Stomach (tissue), 9 donors: Measurements from ENCODE around the gene TRIP6. TPM values are rescaled to one million over a fixed set of nuclear protein-coding genes. Genes with fewer than 3 reads are reported as not detected.
"Not testable (repeated sequence)": the region's sequence is repeated elsewhere in the genome, so short reads cannot be mapped to it uniquely, and the experiment has no call there.

Experiments
- DNase-seq, 2 donors: peaks; one replicate each; pipeline versions ENCODE4 v3.0.0 to v3.0.0-alpha.2; 2013 to 2019
- H3K27ac ChIP-seq, 5 donors: fragments of 200-600 bp in 4 of 5; sonication (generic) in 4 of 5; one replicate each; pipeline ENCODE4 v1.5.1; 2013 to 2019; ENCODE audit warnings: mild to moderate bottlenecking in 1 of 5, moderate library complexity in 1 of 5
- H3K27me3 ChIP-seq, 3 donors: fragments of 200-600 bp; sonication (generic); one replicate each; pipeline ENCODE4 v1.5.1; 2017 to 2019; ENCODE audit warnings: mixed run types in 1 of 3
- H3K36me3 ChIP-seq, 4 donors: fragments of 200-600 bp; sonication (generic); 1 replicate in 3 of 4; 2 replicates in 1 of 4; pipeline ENCODE4 v1.5.1; 2016 to 2019
- H3K4me1 ChIP-seq, 4 donors: fragments of 200-600 bp; sonication (generic); one replicate each; pipeline ENCODE4 v1.5.1; 2016 to 2019
- H3K4me3 ChIP-seq, 4 donors: fragments of 200-600 bp; sonication (generic) in 3 of 4; one replicate each; pipeline ENCODE4 v1.5.1; 2016 to 2019; ENCODE audit warnings: mild to moderate bottlenecking in 1 of 4
- H3K9me3 ChIP-seq, 4 donors: fragments of 200-600 bp; sonication (generic); one replicate each; pipeline ENCODE4 v1.5.1; 2016 to 2019
- EP300 ChIP-seq: sonication (generic); formaldehyde crosslinking; IDR thresholded peaks from one replicate; pipeline ENCODE4 v1.6.1; 2017; ENCODE audit warnings: antibody characterized with exemption
- POLR2A ChIP-seq, 4 donors: fragments of 450-650 bp; IDR thresholded peaks; one replicate each; pipeline ENCODE4 v1.6.1; 2016; ENCODE audit warnings: antibody characterized with exemption in 4 of 4, control low read depth in 2 of 4, mild to moderate bottlenecking in 1 of 4, moderate library complexity in 1 of 4
- POLR2AphosphoS5 ChIP-seq, 3 donors: sonication (generic); formaldehyde crosslinking; IDR thresholded peaks; one replicate each; pipeline ENCODE4 v1.6.1; 2016; ENCODE audit warnings: antibody characterized with exemption in 3 of 3
- WGBS, 5 donors: extraction: QIAGEN DNeasy Blood & Tissue Kit in 3 of 5; methylation state at CpG; one replicate each; pipeline versions ENCODE4 v1.1.5 to v1.1.7; 2013 to 2018; 5-methylcytosine and 5-hydroxymethylcytosine counted together
- intact Hi-C: fragments of 100-400 bp; cut with DNase I; formaldehyde crosslinking; loops from one replicate; pipeline ENCODE4 v1.15.1; 2023; ENCODE audit warnings: low total_unique reads
- polyA plus RNA-seq, 3 donors: library from polyadenylated mRNA; stranded (reverse); fragments of 200-250 nt; gene quantifications; one replicate each; pipeline ENCODE4 v1.2.3, GENCODE V29; 2013
- total RNA-seq, 5 donors: library from RNA; depleted of rRNA; stranded (reverse); fragments of >200 nt; gene quantifications; one replicate each; pipeline versions ENCODE4 v1.1.0 to v1.2.3, GENCODE V29; 2014 to 2016
- TF ChIP-seq, protein P1 (sequence below), 7 experiments: fragments of 450-650 bp in 4 of 7; fragments of 200-600 bp in 3 of 7; sonication (generic) in 3 of 7; IDR thresholded peaks; one replicate each; pipeline ENCODE4 v1.5.1; 2016 to 2019; ENCODE audit warnings: antibody characterized with exemption in 7 of 7, control low read depth in 2 of 7, mild to moderate bottlenecking in 1 of 7
- donor health status: healthy with polysubstance abuse.
- donor health status: Bipolar disorder and iron deficiency.
- donor health status: healthy.

The TRIP6 gene
- total and polyA plus RNA-seq, 8 donors = 4.7 to 50.0 (median 25.0) TPM

DNA sequence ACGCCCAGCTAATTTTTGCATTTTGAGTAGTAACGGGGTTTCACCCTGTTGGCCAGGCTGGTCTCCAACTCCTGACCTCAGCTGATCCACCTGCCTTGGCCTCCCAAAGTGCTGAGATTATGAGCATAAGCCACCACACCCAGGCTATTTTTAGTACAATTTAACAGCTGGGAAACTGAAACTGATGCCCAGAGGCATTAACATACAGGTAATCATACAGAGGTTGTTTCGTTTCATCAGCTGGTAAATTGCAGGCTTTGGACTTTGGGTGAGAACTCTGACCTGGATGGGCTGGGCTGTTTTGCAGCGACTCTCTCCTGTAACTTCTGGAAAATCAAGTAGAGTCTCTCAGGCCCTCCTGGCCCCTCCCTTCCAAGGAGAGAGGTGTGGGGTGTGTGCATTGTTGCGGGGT lies 34.7 kb downstream of the TRIP6 start:
- TF ChIP-seq, protein P1, sequence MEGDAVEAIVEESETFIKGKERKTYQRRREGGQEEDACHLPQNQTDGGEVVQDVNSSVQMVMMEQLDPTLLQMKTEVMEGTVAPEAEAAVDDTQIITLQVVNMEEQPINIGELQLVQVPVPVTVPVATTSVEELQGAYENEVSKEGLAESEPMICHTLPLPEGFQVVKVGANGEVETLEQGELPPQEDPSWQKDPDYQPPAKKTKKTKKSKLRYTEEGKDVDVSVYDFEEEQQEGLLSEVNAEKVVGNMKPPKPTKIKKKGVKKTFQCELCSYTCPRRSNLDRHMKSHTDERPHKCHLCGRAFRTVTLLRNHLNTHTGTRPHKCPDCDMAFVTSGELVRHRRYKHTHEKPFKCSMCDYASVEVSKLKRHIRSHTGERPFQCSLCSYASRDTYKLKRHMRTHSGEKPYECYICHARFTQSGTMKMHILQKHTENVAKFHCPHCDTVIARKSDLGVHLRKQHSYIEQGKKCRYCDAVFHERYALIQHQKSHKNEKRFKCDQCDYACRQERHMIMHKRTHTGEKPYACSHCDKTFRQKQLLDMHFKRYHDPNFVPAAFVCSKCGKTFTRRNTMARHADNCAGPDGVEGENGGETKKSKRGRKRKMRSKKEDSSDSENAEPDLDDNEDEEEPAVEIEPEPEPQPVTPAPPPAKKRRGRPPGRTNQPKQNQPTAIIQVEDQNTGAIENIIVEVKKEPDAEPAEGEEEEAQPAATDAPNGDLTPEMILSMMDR (IDR thresholded peaks at IDR 0.05) = no peak
- TF ChIP-seq EP300 (no peak), POLR2A (IDR thresholded peaks at IDR 0.05) (no peak), POLR2AphosphoS5 (IDR thresholded peaks at IDR 0.05) (no peak)
- Histone ChIP-seq H3K27ac (peak overlapping the region in 2 of 5 donors; percentile 60 to 70), H3K4me3 (no peak overlapping the region), H3K4me1 (peaks cover 4 to 14% (median 8%) of the 10 kb centered on the region in 4 donors), H3K36me3 (no peaks in the 10 kb centered on the region), H3K9me3 (no peaks in the 10 kb centered on the region), H3K27me3 (peaks cover 6 to 59% (median 9%) of the 10 kb centered on the region in 3 donors)
- 29 to 60% (median 40%) methylated on average over 5 of the region's 5 CpGs for WGBS, 5 donors
- peak in 1 of 2 donors; percentile 81 for DNase-seq
- intact Hi-C loops = no loop called here

DNA sequence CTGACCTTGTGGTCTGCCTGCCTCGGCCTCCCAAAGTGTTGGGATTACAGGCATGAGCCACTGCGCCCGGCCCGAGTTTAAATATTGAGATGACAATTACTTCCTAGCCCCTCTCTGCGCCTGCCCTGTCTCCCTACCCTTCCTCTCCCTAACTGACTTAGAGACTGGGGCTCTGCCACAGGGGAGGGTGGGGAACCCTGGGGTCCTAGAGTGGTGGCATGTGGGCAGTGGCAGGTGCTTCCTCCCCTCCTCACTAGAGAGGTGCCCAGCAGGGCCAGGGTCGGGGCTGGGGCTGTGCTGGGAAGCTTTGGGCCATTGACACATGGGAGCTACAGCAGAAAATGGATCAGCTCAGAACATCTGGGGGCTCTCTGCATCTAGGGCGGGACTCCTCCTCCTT lies 35.5 kb downstream of the TRIP6 start:
- peaks cover 3 to 59% (median 4%) of the 10 kb centered on the region in 3 donors for H3K27me3 ChIP-seq
- no peak for DNase-seq
- intact Hi-C loops = no loop called here
- H3K27ac ChIP-seq = no peak overlapping the region
- TF ChIP-seq, protein P1 (IDR thresholded peaks at IDR 0.05) = no peak
- TF ChIP-seq POLR2AphosphoS5 (IDR thresholded peaks at IDR 0.05) (no peak), EP300 (no peak), POLR2A (IDR thresholded peaks at IDR 0.05) (no peak)
- whole genome bisulfite sequencing, 5 donors = 77 to 86% (median 85%) methylated on average over 7 of the region's 7 CpGs
- no peaks in the 10 kb centered on the region for H3K36me3 ChIP-seq
- H3K9me3 ChIP-seq = no peaks in the 10 kb centered on the region
- H3K4me3 ChIP-seq = no peak overlapping the region
- H3K4me1 ChIP-seq = peaks cover 0 to 7% (median under 1%) of the 10 kb centered on the region in 4 donors

DNA sequence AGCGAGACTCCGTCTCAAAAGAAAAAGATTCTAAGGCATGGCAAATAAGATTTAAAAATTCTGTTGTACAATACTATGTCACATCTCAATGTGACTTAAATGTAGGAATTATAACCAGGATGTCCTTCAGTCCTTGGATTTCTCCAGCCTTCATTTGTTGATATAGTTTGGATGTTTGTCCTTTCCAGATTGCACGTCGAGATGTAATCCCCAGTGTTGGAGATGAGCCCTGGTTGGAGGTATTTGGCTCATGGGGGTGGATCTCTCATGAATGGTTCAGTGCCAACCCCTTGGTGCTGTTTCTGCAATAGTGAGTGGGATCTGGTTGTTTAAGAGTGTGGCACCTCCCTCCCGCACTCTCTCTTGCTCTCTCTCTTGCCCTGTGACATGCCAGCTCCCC lies 41.3 kb downstream of the TRIP6 start:
- TF ChIP-seq POLR2AphosphoS5 (IDR thresholded peaks at IDR 0.05) (no peak), POLR2A (IDR thresholded peaks at IDR 0.05) (no peak), EP300 (no peak)
- TF ChIP-seq, protein P1 (IDR thresholded peaks at IDR 0.05) = no peak
- no peak overlapping the region for H3K27ac ChIP-seq
- no peak for DNase-seq
- H3K27me3 ChIP-seq = peaks cover 0 to 20% (median 0%) of the 10 kb centered on the region in 3 donors
- H3K4me3 ChIP-seq = no peak overlapping the region
- H3K4me1 ChIP-seq = no peaks in the 10 kb centered on the region
- H3K36me3 ChIP-seq = no peaks in the 10 kb centered on the region
- intact Hi-C loops = no loop called here
- H3K9me3 ChIP-seq = no peaks in the 10 kb centered on the region
- 89 to 97% (median 92%) methylated on average over 5 of the region's 5 CpGs for WGBS, 5 donors

DNA sequence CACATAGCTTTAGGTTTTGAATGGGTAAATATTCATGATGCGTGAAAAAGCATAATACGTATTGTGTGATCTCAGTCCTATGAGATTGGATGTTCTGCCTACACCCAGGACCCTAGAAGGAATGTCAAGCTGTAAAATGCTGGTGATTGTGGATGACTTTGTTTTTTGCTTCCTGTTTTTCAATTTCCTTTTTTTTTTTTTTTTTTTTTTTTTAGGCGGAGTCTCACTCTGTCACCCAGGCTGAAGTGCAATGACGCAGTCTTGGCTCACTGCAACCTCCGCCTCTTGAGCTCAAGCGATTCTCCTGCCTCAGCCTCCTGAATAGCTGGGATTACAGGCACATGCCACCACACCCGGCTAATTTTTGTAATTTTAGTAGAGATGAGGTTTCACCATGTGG lies 43.3 kb downstream of the TRIP6 start:
- DNase-seq = peak in 1 of 2 donors; percentile 48
- H3K27ac ChIP-seq, H3K36me3 ChIP-seq, intact Hi-C loops, H3K4me3 ChIP-seq, H3K9me3 ChIP-seq, H3K4me1 ChIP-seq: not testable (repeated sequence)
- peaks cover 0 to 20% (median 0%) of the 10 kb centered on the region in 3 donors for H3K27me3 ChIP-seq
- 67 to 83% (median 73%) methylated on average over 6 to 7 of the region's 7 CpGs for WGBS, 5 donors

DNA sequence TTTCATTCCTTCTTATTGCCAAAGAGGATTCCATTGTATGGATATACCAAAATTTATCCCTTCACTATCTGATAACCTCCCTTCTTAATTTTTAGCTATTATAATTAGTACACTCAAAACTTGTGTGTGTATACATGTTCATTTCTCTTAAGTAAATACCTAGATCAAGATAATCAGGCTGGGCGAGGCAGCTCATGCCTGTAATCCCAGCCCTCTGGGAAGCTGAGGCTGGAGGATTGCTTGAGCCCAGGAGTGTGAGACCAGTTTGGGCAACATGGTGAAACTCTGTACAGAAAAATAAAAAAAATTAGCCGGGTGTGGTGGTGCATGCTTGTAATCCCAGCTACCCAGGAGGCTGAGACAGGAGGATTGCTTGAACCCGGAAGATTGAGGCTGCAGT lies 44.3 kb downstream of the TRIP6 start:
- H3K27ac ChIP-seq = no peak overlapping the region
- 50 to 75% (median 52%) methylated on average over 3 of the region's 3 CpGs for WGBS, 5 donors
- H3K36me3 ChIP-seq = no peaks in the 10 kb centered on the region
- H3K4me3 ChIP-seq = no peak overlapping the region
- peak in 1 of 2 donors; percentile 28 for DNase-seq
- H3K4me1 ChIP-seq = peaks cover 0 to 2% (median 0%) of the 10 kb centered on the region in 4 donors
- H3K9me3 ChIP-seq = no peaks in the 10 kb centered on the region
- H3K27me3 ChIP-seq = peaks cover 0 to 20% (median 0%) of the 10 kb centered on the region in 3 donors
- intact Hi-C loops = no loop called here
- no peak for TF ChIP-seq POLR2AphosphoS5 (IDR thresholded peaks at IDR 0.05)
- TF ChIP-seq, protein P1 (IDR thresholded peaks at IDR 0.05) = no peak
- no peak for TF ChIP-seq POLR2A (IDR thresholded peaks at IDR 0.05)
- TF ChIP-seq EP300 = no peak
